GM12875 (cell line): ENCODE results near the gene FUS.
"Not testable (repeated sequence)": the region's sequence is repeated elsewhere in the genome, so short reads cannot be mapped to it uniquely, and the experiment has no call there.

Experiments used
- H3K4me3 ChIP-seq: one replicate; pipeline ENCODE4 v1.5.1; 2011; ENCODE audit warnings: low read depth, low read length, control low read depth
- TF ChIP-seq, protein P1 (sequence below): IDR thresholded peaks from 2 replicates; pipeline ENCODE4 v1.5.1; 2011; ENCODE audit warnings: low read depth, mild to moderate bottlenecking, control low read depth, inconsistent platforms, low read length, moderate library complexity, borderline replicate concordance; ENCODE audit not compliant: insufficient read depth

FUS gene

GRCh38 chr16:31145398-31145990, 34.4 kb upstream of the FUS start:
- no peak overlapping the region for H3K4me3 ChIP-seq
- TF ChIP-seq, protein P1, sequence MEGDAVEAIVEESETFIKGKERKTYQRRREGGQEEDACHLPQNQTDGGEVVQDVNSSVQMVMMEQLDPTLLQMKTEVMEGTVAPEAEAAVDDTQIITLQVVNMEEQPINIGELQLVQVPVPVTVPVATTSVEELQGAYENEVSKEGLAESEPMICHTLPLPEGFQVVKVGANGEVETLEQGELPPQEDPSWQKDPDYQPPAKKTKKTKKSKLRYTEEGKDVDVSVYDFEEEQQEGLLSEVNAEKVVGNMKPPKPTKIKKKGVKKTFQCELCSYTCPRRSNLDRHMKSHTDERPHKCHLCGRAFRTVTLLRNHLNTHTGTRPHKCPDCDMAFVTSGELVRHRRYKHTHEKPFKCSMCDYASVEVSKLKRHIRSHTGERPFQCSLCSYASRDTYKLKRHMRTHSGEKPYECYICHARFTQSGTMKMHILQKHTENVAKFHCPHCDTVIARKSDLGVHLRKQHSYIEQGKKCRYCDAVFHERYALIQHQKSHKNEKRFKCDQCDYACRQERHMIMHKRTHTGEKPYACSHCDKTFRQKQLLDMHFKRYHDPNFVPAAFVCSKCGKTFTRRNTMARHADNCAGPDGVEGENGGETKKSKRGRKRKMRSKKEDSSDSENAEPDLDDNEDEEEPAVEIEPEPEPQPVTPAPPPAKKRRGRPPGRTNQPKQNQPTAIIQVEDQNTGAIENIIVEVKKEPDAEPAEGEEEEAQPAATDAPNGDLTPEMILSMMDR, result no peak

GRCh38 chr16:31147574-31147973, 32.4 kb upstream of the FUS start:
- H3K4me3 ChIP-seq, result no peak overlapping the region
- TF ChIP-seq, protein P1, result no peak

GRCh38 chr16:31148281-31148728, 31.6 kb upstream of the FUS start:
- TF ChIP-seq, protein P1, result no peak
- H3K4me3 ChIP-seq, result no peak overlapping the region

- TF ChIP-seq, protein P1, result no peak
- H3K4me3 ChIP-seq, result no peak overlapping the region
These were observed 31.0 kb upstream of the FUS start for GRCh38 chr16:31148896-31149295.

GRCh38 chr16:31149332-31149731, 30.6 kb upstream of the FUS start:
- TF ChIP-seq, protein P1, result no peak

DNA sequence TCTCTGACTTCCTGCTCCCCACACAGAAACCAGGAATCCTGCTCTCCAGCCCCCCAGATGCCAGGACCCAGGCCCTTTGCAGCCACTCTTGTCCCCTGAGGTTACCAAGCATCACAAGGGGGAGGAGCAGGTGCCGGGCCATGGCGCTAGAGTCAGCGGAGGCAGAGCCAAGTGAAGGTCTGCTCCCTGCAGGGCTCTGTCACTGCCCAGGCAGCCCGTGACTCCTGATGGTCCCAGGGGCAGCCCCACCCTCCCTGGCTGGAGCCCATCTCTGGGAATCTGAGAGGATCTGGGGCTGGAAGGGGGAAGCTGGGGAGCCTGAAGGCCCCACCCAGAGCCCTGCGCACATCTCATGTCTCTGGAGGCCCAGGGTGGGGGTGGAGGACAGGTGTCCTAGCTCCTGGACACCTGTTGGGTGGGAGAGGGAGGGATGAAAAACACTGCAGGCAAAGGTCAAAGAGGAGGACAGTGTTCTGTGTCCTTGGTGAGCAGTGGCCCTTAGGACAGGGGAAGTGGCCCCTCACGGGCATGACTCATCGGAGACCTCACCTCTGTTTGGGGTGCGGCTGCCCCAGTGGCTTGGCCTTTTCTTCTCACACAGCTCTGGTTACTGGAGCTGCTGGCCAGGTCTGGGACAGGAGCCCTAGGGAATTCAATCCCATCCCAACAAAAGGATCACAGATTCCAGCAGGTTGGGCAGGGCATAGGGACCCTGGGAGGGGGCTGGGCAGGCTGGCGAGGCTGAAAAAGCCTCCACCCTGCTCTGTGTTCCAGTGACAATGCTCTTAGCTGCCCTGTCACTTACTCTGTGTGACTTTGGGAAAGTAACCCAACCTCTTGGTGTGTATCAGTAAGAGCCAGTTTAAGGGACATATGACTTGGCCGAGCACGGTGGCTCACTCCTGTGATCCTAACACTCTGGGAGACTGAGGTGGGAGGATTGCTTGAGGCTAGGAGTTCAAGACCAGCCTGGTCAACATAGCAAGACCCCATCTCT, 29.7 kb upstream of the FUS start, which contains the start of gene PRSS36:
PRSS36 (minus strand) TSS at position 173 of the 997 bp plus-strand sequence; CDS start at position 142, 31 bp downstream.
- H3K4me3 ChIP-seq, result no peak within 1 kb of the TSS

More at GRCh38 chr16:31149332-31149731, 30.6 kb upstream of the FUS start:
- H3K4me3 ChIP-seq, result no peak overlapping the region

GRCh38 chr16:31150976-31151375, 29.0 kb upstream of the FUS start:
- H3K4me3 ChIP-seq, result not testable (repeated sequence)

More for the DNA sequence above, 29.7 kb upstream of the FUS start, which contains the start of gene PRSS36:
- TF ChIP-seq, protein P1, result no peak
